Ectodermal cell (in vitro differentiated cells): Measurements from ENCODE around the gene FAM32A.

Experiments
- H3K27ac ChIP-seq: 2 replicates; pipeline ENCODE4 v1.7.0; 2013; ENCODE audit warnings: mild to moderate bottlenecking, low read depth, low read length; ENCODE audit not compliant: insufficient read depth, poor library complexity, severe bottlenecking
- H3K27me3 ChIP-seq: 2 replicates; pipeline ENCODE4 v1.7.0; 2013; ENCODE audit warnings: mild to moderate bottlenecking, low read length; ENCODE audit not compliant: insufficient read depth, control insufficient read depth, poor library complexity, severe bottlenecking
- H3K36me3 ChIP-seq: one replicate; pipeline ENCODE4 v1.7.0; 2013; ENCODE audit warnings: low read length; ENCODE audit not compliant: control insufficient read depth, insufficient read depth
- H3K4me1 ChIP-seq: one replicate; pipeline ENCODE4 v1.7.0; 2013; ENCODE audit warnings: low read length; ENCODE audit not compliant: control insufficient read depth, insufficient read depth
- H3K4me3 ChIP-seq: 2 replicates; pipeline ENCODE4 v1.7.0; 2013; ENCODE audit warnings: low read depth, low read length, control low read depth; ENCODE audit not compliant: insufficient read depth
- H3K9me3 ChIP-seq: 2 replicates; pipeline ENCODE4 v1.7.0; 2013; ENCODE audit warnings: mild to moderate bottlenecking, low read length, moderate library complexity; ENCODE audit not compliant: control insufficient read depth
- WGBS, 2 experiments: methylation state at CpG; one replicate each; pipeline ENCODE4 v1.1.7; 2013; ENCODE audit warnings: missing lambda C conversion rate in 2 of 2; 5-methylcytosine and 5-hydroxymethylcytosine counted together

Gene FAM32A

DNA sequence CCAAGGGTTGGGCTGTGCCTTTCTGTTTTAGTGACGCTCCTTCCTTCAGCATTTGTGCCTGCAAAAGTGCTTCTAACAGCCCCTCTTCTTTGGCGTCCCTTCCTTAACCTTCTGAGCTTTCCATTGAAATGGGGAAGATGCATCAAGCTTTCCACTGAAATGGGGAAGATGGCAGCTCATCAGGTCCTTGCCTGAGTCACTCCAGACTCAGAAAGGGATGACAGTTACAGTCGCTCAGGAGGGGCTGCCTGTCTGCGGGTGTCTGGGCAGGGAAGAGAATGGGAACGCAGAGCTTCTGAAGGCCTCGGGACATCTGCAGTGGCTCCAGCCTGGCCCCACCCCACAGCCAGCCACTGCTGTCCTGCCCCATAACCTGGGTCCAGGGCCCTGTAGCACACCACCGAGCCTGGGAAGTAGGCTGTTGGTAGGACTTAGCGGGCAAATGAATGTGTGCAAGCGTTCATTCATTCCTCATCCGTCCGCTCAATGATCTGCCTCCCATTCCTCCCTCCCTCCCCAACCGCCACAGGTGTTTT, 22.3 kb downstream of the FAM32A start:
- Histone ChIP-seq H3K4me3 (no peak overlapping the region), H3K9me3 (no peaks in the 10 kb centered on the region), H3K36me3 (peaks cover 26% of the 10 kb centered on the region), H3K4me1 (no peaks in the 10 kb centered on the region), H3K27ac (no peak overlapping the region), H3K27me3 (no peaks in the 10 kb centered on the region)
- WGBS, 2 experiments, result 93 to 97% methylated on average over 12 of the region's 12 CpGs

GRCh38 chr19:16208064-16208759, 23.0 kb downstream of the FAM32A start:
- no peak overlapping the region for H3K4me3 ChIP-seq
- WGBS, 2 experiments, result 96% methylated on average over 21 of the region's 21 CpGs
- no peaks in the 10 kb centered on the region for H3K4me1 ChIP-seq
- H3K27me3 ChIP-seq, result no peaks in the 10 kb centered on the region
- no peak overlapping the region for H3K27ac ChIP-seq
- no peaks in the 10 kb centered on the region for H3K9me3 ChIP-seq
- peaks cover 26% of the 10 kb centered on the region for H3K36me3 ChIP-seq

- Histone ChIP-seq H3K27ac (no peak overlapping the region), H3K9me3 (no peaks in the 10 kb centered on the region), H3K4me1 (no peaks in the 10 kb centered on the region), H3K4me3 (no peak overlapping the region), H3K36me3 (peaks cover 21% of the 10 kb centered on the region), H3K27me3 (no peaks in the 10 kb centered on the region)
- WGBS, 2 experiments, result 93 to 95% methylated on average over 29 of the region's 29 CpGs
Observed at GRCh38 chr19:16208847-16209665, 23.8 kb downstream of the FAM32A start.

DNA sequence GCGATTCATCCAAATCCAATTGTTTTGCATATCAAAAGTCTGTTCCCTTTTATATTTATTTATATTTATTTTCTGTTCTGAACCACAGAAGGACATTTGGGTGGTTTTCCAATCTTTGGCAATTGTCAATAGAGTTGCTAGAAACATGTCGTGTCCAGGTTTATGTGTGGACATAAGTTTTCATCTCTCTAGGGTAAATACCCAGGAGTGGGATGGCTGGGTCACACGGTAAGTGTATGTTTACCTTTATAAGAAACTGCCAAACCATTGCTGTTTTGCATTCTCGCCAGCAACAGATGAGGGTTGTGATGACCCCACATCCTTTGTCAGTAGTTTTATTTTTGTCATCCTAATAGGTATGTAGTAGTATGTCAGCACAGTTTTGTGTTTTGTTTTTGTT, 25.0 kb downstream of the FAM32A start:
- H3K4me1 ChIP-seq, result no peaks in the 10 kb centered on the region
- H3K9me3 ChIP-seq, result no peaks in the 10 kb centered on the region
- 91 to 99% methylated on average over 4 of the region's 4 CpGs for WGBS, 2 experiments
- H3K27me3 ChIP-seq, result no peaks in the 10 kb centered on the region
- no peak overlapping the region for H3K4me3 ChIP-seq
- no peak overlapping the region for H3K27ac ChIP-seq
- peaks cover 20% of the 10 kb centered on the region for H3K36me3 ChIP-seq

DNA sequence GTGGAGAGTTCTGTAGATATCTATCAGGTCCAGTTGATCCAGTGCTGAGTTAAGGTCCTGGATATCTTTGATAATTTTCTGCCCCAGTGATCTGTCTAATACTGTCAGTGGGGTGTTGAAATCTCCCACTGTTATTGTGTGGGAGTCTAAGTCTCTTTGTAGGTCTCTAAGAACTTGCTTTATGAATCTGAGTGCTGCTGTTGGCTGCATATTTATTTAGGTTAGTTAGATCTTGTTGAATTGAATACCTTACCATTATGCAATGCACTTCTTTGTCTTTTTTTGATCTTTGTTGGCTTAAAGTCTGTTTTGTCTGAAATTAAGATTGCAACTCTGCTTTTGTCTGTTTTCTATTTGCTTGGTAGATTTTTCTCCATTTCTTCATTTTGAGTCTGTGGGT, 27.9 kb downstream of the FAM32A start:
- Histone ChIP-seq H3K4me1 (no peaks in the 10 kb centered on the region), H3K27ac (no peak overlapping the region), H3K36me3 (peaks cover 18% of the 10 kb centered on the region), H3K9me3 (no peaks in the 10 kb centered on the region), H3K27me3 (no peaks in the 10 kb centered on the region), H3K4me3 (no peak overlapping the region)

DNA sequence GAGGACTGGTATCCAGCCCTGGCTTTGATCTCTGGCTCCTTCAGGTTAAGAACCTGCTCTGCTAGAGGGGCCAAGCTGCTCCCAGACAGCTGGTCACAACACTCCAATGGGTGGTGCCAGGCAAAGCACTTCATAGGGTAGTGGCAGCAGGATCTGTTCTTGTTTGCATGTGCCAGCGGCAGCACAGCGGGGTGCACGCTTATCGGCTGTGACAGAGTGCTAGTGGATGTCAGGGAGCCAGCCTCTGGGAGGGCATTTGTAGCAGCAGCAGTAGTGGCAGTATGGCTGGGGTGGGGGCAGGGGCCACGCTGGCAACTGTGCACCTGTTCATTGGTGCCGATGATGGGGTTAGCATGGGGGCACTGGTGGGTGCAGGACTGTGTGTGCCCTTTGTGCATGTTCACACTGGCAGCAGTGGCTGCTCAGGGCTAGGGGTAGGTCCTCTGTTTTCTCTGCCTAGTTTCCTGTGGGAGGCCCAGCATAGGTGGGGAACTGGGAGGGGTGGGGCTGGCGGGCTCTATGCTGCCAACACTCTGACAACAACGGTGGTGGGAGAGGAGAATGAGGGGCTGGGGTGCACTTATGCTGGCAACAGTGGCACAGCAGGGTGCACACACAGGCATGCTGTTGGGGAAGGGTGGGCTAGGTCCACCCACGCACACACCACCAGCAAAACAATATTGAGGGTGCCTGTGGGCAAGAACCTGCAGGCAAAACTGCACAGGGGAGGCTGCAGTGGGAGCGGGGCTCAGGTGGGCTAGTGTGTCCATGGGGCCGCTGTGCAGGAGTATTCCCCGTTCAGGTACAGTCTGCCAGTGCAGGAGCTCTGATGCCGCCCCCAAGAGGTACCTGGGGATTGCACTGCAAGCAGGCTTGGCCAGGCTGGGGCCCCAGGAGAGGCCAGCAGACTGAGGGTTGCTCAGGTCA, 31.8 kb downstream of the FAM32A start:
- WGBS, 2 experiments, result 93 to 94% methylated on average over 13 of the region's 13 CpGs
- H3K9me3 ChIP-seq, result peaks cover 12% of the 10 kb centered on the region
- no peaks in the 10 kb centered on the region for H3K27me3 ChIP-seq
- H3K27ac ChIP-seq, result no peak overlapping the region
- H3K4me3 ChIP-seq, result no peak overlapping the region
- no peaks in the 10 kb centered on the region for H3K4me1 ChIP-seq
- H3K36me3 ChIP-seq, result peaks cover 26% of the 10 kb centered on the region

DNA sequence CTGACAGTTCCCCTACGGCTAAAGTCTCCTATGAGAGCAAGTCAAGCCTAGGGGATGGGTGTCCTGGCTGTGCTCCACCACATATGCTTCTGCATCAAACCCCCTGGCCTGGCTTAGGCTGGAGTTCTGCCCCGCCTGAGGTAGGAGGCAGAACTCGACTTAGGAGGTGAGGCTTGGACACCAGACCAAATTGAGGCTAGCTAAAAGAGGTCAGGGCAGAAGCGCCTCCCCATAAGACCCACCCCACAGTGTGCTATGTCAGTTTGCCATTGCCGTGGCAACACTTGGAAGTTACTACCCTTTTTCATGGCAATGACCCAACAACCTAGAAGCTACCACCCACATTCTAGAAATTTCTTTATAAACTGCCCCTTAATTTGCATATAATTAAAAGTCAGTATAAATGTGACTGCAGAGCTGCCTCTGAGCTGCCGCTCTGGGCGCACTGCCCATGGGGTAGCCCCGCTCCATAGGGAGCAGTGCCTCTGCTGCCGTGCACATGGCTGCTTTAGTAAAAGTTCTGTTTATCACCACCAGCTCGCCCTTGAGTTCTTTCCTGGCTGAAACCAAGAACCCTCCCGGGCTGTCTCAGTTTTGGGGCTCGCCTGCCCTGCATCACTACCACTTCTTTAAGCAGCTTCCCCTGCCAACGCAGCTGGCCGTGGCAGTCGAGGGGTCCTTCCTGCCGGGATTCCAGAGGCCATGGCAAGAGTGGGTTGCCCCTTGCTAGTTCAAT, 32.7 kb downstream of the FAM32A start:
- 94 to 96% methylated on average over 16 of the region's 16 CpGs for WGBS, 2 experiments

GRCh38 chr19:16218851-16219250, 33.6 kb downstream of the FAM32A start:
- 93 to 94% methylated on average over 2 of the region's 2 CpGs for WGBS, 2 experiments
- Histone ChIP-seq H3K27ac (no peak overlapping the region), H3K27me3 (no peaks in the 10 kb centered on the region), H3K4me3 (no peak overlapping the region), H3K4me1 (no peaks in the 10 kb centered on the region), H3K36me3 (peaks cover 36% of the 10 kb centered on the region), H3K9me3 (peaks cover 12% of the 10 kb centered on the region)

More for the DNA sequence above, 32.7 kb downstream of the FAM32A start:
- Histone ChIP-seq H3K36me3 (peaks cover 32% of the 10 kb centered on the region), H3K9me3 (peaks cover 12% of the 10 kb centered on the region), H3K4me3 (no peak overlapping the region), H3K27ac (no peak overlapping the region), H3K4me1 (no peaks in the 10 kb centered on the region), H3K27me3 (no peaks in the 10 kb centered on the region)

- H3K27me3 ChIP-seq, result no peaks in the 10 kb centered on the region
- H3K36me3 ChIP-seq, result peaks cover 35% of the 10 kb centered on the region
- H3K27ac ChIP-seq, result no peak overlapping the region
- H3K4me3 ChIP-seq, result no peak overlapping the region
- WGBS, 2 experiments, result 91 to 95% methylated on average over 3 of the region's 3 CpGs
- H3K9me3 ChIP-seq, result peaks cover 12% of the 10 kb centered on the region
- H3K4me1 ChIP-seq, result no peaks in the 10 kb centered on the region
Observed at GRCh38 chr19:16222806-16223205, 37.6 kb downstream of the FAM32A start.
